DMS153 treated with DMSO at 0.1 percent for 48 hours (cell line): ENCODE measurements around the gene PAX3.

Experiments
- DNase-seq: peaks from one replicate; lab custom pipeline; 2025; ENCODE audit not compliant: unreplicated experiment; lab: John Stamatoyannopoulos, UW

Gene PAX3

GRCh38 chr2:222281506-222281905 is 17.3 kb downstream of the PAX3 start:
- no peak for DNase-seq

- no peak for DNase-seq
Measured at GRCh38 chr2:222280795-222281194, 18.0 kb downstream of the PAX3 start.

GRCh38 chr2:222272446-222273015 is 26.3 kb downstream of the PAX3 start:
- DNase-seq: peak; percentile 79

- DNase-seq: no peak
Measured at GRCh38 chr2:222271854-222272253, 26.9 kb downstream of the PAX3 start.

GRCh38 chr2:222270396-222270795 is 28.4 kb downstream of the PAX3 start:
- no peak for DNase-seq

GRCh38 chr2:222269132-222269531 is 29.7 kb downstream of the PAX3 start:
- no peak for DNase-seq

- DNase-seq: no peak
Measured at GRCh38 chr2:222268311-222268990, 30.3 kb downstream of the PAX3 start.

GRCh38 chr2:222264791-222265320 is 33.9 kb downstream of the PAX3 start:
- DNase-seq: no peak

- no peak for DNase-seq
Measured at GRCh38 chr2:222261504-222261903, 37.3 kb downstream of the PAX3 start.

- no peak for DNase-seq
Measured at GRCh38 chr2:222257645-222258044, 41.2 kb downstream of the PAX3 start.

GRCh38 chr2:222256250-222256649 is 42.5 kb downstream of the PAX3 start:
- DNase-seq: no peak

GRCh38 chr2:222255090-222255489 is 43.7 kb downstream of the PAX3 start:
- DNase-seq: no peak

GRCh38 chr2:222250313-222250712 is 48.5 kb downstream of the PAX3 start:
- DNase-seq: no peak

- DNase-seq: no peak
Measured at GRCh38 chr2:222249444-222249843, 49.4 kb downstream of the PAX3 start.

- DNase-seq: no peak
Measured at GRCh38 chr2:222248818-222249217, 50.0 kb downstream of the PAX3 start.

GRCh38 chr2:222248256-222248655 is 50.5 kb downstream of the PAX3 start:
- no peak for DNase-seq

GRCh38 chr2:222242532-222242931 is 56.3 kb downstream of the PAX3 start:
- DNase-seq: no peak

GRCh38 chr2:222241128-222241870 is 57.5 kb downstream of the PAX3 start:
- peak; percentile 84 for DNase-seq

- no peak for DNase-seq
Measured at GRCh38 chr2:222240676-222241049, 58.1 kb downstream of the PAX3 start.

GRCh38 chr2:222239945-222240675 is 58.7 kb downstream of the PAX3 start:
- no peak for DNase-seq

GRCh38 chr2:222239091-222239490 is 59.7 kb downstream of the PAX3 start:
- no peak for DNase-seq
